ENCODE results near the gene KRTAP10-12.

Gene KRTAP10-12

GRCh38 chr21:44699502-44700001 is 2.6 kb downstream of the KRTAP10-12 start:
- DNase-seq (ENCODE audit: low read depth), result no peak

DNA sequence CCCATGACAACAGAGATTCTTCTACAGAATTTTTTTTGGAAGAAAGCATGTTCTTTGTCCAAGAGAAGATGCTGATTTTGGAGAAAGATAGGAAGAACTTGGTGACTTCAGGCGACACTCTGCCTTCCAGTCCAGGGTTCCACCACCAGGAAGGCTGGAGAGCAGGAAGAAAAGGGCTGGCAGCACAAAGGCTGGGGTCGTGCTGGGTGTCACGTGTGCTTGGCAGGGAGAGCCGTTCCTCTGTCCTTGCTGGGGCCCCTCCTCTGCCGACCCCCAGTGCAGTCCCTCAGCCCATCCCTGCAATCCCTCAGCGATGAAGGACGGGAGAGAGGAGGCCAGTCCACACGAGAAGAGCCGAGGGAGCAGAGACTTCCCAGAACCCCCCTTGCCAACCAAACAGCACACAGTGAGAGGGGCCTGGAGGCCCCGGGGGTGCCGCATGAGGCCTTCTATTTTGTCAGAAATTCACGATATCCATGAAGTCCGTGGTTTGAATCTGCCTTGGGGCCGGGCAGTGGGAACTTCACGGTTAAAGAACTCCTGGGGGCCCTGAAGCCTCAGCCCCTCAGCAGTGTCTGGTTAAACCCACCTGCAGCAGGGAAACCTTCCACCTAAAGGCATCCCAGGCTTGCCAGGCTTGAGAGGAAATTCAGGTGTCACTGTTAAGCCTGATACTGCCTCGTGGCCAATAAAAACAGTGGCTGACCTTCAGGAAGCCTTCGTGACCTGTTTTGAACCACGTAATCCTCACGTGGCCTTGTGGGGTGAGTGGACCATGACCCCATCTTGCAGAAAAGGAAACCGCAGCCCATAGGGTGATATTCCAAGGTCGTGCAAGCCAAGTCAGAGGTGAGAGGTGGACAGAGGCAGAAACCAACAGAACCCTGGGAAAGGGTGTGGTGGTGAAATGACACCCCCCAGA is 3.4 kb downstream of the KRTAP10-12 start:
- no peak for DNase-seq (ENCODE audit: low read depth)

DNA sequence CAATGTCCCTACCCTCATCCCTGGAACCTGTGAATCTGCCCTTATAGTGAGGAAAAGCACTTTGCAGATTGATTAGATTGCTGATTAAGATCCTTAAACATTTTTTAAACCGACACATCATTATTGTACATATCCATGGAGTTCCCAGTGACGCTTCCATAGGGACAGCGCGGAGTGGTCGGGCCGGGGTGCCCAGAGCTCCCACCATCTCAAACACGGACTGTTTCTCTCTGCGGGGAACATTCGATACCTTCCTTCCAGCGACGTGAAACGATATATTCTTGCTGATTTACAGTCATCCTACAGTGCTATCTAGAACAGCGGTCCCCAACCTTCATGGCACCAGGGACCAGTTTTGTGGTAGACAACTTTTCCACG is 4.0 kb downstream of the KRTAP10-12 start:
- no peak for DNase-seq (ENCODE audit: low read depth)

DNA sequence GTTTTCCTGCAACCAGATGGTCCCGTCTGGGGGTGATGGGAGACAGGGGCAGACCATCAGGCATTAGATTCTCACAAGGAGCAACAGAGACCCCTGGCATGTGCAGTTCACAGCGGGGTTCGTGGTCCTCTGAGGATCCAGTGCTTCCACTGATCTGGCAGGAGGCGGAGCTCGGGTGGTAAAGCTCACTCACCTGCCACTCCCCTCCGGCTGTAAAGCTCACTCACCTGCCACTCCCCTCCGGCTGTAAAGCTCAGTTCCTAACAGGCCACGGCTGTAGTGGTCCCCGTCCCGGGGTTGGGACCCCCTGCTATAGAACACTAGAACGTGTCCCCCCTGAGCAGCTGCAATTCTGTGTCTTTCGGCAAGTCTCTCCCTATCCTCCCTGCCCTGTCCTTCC is 4.6 kb downstream of the KRTAP10-12 start:
- no peak for DNase-seq (ENCODE audit: low read depth)

DNA sequence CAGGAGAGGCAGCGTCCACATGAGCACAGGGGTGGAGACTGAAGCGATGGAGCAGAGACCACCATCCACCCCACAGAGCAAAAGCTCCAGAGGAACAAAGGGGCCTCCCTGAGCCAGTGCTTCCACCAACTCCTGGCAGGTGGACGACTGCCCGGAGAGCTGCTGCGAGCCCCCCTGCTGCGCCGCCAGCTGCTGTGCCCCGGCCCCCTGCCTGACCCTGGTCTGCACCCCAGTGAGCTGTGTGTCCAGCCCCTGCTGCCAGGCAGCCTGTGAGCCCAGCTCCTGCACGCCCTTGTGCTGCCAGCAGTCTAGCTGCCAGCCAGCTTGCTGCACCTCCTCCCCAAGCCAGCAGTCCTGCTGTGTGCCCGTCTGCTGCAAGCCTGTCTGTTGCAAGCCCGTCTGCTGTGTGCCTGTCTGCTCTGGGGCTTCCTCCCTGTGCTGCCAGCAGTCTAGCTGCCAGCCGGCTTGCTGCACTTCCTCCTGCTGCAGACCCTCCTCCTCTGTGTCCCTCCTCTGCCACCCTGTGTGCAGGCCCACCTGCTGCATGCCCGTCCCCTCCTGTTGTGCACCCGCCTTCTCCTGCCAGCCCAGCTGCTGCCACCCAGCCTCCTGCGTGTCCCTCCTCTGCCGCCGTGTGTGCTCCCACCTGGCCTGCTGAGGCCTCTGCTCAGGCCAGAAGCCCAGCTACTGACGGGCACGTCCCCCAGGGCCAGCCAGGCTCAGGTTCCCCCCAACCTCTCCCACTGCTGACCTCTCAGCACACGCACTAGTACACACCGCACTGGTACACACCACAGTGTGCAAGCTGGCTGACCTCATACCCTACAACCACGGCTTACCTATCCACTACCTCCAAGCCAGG is 5.4 kb downstream of the KRTAP10-12 start:
- DNase-seq (ENCODE audit: low read depth), result no peak

GRCh38 chr21:44702973-44703730 is 6.2 kb downstream of the KRTAP10-12 start:
- no peak for DNase-seq (ENCODE audit: low read depth)

DNA sequence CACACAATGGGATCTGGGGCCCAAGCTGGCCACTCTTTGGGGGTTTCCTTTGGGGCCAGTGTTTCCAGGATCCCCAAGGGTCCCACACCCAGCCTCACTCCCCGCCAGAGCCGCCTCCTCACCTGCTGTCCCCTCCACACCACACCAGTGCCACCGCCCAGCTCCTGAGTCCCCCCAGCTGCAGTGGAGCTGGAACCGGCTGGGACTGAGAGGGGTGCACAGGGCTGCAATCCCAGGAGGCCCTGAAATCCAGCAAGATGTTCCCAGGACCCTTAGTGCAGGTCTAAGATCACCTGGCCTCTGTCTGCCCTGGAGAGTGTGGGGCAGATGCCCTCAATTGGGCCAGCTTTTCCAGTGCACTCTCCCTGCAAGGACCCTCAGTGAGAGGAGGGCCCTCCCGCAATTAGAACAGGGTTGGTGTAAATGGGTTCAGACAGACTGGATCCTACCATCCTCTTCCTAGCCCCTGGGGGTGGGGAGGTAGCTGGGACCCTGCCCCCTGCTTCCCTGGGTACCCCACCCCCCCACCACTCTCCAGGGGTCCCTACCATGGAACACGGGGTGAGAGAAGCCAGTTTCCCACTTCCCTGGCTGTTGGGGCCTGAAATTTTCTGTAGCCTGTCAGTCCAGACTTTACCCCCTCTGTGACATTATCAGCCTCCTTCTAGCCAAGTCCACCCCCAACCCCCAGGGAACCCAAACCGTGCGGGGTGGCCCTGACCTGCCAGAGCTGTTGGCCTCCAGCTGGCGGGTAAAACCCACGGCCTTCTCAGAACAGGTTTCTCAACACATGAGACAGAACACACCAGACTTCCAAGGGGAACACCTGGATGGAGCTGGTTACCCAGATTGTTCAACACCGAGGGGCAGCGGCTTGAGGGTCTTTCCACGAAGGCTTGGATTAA is 7.0 kb downstream of the KRTAP10-12 start:
- no peak for DNase-seq (ENCODE audit: low read depth)

GRCh38 chr21:44704636-44705001 is 7.6 kb downstream of the KRTAP10-12 start:
- DNase-seq (ENCODE audit: low read depth), result no peak

- DNase-seq (ENCODE audit: low read depth), result no peak
These were observed 9.2 kb downstream of the KRTAP10-12 start for GRCh38 chr21:44706026-44706705.

GRCh38 chr21:44706706-44707581 is 10.0 kb downstream of the KRTAP10-12 start:
- DNase-seq (ENCODE audit: low read depth), result no peak

DNA sequence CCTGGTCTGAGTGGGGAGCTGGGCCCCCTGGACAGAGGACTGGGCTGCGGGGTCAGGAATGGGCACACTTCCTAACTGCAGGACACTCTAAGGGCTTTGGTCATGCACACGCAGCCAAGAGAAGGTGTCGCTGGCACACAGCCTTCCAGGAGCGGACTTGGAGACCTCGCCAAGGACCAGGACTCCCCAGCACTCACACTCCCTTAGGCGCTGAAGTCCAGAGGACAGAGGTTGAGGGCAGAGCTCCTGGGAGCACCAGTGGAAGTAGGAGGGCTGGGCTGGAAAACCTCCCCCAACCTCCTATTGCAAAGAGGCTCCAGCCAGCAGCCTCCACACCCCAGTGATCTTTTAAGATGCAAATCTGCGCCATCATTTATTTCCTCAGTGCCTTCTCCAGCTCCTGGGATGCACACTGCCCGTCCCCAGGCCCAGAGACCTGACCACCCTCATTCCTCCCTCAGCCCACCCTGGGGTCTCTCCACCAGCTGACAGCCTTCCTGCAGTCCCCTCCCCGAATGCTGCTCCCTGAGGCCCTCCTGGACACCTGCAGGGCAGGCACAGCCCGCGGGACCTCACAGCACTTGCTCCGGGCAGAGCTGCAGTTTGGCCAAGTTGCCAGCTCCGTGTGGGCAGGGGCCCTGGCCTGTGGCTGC is 11.4 kb downstream of the KRTAP10-12 start:
- no peak for DNase-seq (ENCODE audit: low read depth)

- DNase-seq (ENCODE audit: low read depth), result no peak
These were observed 12.0 kb downstream of the KRTAP10-12 start for GRCh38 chr21:44708866-44709425.

DNA sequence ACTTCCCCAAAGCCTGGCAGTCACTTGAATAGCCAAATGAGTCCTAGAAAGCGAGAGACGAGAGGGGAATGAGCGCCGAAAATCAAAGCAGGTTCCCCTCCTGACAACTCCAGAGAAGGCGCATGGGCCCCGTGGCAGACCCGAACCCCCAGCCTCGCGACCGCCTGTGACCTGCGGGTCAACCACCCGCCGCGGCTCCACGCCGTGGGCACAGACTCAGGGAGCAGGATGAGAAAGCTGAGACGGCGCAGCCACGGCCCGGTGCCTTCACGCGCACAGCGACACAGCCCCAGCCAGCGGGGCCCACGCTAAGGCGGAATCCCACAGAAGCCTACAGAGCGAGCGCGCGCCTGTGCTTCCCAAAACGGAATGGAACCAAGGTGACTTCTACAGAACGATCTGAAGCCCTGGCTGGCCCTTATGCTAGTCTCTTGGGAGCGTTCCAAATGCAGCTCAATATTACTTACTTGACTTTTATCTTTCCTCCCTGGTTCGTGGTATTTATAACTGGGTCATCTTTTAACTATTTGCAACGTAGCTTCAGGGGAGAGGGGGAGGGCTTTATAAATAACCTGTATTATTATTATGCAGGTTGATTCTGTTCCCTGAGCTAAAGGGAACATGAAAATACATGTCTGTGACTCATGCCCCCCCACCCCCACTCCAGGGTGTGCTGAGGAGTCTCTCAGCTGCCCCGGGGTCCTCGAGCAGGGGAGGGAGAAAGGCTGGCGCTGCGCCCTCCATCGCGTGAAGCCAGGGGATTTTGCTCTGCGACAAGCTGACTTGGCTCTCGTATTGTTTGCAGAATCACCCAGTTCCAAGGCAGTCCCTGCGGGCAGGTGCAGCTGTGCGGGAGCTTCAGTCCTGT is 12.7 kb downstream of the KRTAP10-12 start:
- DNase-seq (ENCODE audit: low read depth), result no peak

DNA sequence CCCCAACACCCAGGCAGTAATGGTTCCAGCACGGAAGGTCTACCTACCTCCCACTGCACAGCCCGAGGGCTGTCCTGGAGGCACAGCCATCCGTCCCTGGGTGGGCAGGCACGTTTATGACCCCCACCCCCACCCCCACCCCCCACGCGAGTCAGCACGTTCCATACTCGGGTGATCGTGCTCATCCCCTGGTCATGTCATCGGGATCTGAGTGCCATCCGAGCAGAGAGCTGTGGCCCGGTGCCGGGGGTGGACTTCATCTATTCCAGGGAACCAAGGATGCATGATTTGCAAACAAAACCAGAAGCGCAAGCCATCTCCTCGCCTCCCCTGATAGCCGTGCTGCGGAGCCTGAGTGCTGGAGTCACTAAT is 13.3 kb downstream of the KRTAP10-12 start:
- DNase-seq (ENCODE audit: low read depth), result no peak

- no peak for DNase-seq (ENCODE audit: low read depth)
These were observed 13.9 kb downstream of the KRTAP10-12 start for GRCh38 chr21:44710756-44711326.

DNA sequence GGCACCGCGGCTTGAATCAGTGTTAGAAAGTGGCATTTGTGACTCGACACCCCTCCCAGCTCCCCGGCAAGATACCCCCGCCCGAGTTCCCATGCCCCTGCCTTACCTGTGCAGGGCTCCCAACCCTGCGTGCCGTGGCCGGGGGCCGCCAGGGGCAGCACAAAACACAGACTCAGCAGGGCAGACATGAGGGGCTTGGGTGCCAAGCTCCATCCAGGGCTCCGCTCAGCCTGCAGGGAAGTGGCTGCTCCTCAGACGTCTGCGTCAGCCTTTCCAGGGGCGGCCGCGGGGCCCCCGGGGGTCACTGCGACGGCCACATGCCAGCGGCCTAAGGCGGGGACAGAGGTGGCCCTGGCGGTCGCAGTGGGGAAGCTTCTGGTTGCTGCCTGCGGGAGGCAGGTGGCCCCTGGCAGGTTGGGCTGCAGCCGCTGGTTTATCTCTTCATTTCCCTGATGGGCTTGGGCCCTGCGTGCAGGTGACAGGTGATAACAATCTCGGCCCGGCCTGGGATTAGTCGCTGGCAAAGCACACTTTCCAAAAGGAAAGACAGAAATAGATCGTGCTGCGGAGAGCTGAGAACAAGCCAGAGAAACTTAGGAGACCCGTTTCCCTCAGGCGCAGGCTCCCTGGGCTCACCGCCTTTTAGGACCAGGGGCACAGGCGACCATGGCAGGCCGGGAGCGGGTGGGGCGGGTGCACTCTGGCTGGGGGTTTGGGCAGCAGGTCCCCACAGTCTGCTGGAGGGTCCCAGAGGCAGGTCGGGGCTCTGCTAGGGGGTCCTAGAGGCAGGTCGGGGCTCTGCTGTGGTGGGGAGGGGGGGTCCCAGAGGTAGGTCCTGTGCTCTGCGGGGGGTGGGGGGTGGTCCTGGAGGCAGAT is 14.6 kb downstream of the KRTAP10-12 start, which contains the start of gene TSPEAR:
TSS of gene TSPEAR (minus strand) at position 246 of the 876 bp plus-strand sequence. CDS start at position 188, 58 bp downstream.
- DNase-seq (ENCODE audit: low read depth), result no peak
